Astrocyte (in vitro differentiated cells and primary cell): ENCODE results near the gene GPR142. TPM values are rescaled to one million over a fixed set of nuclear protein-coding genes. Genes with fewer than 3 reads are reported as not detected.

ENCODE experiments used
- DNase-seq: peaks from one replicate; pipeline ENCODE4 v3.0.0-alpha.2; 2010; ENCODE audit warnings: low read depth
- FAIRE-seq: peaks from 2 replicates; lab custom pipeline; 2011; peaks lifted over from hg19 to GRCh38; lab: Jason Lieb, UNC
- H2AFZ ChIP-seq: 2 replicates; pipeline ENCODE4 v1.6.0; 2012; ENCODE audit warnings: low read depth, low read length, inconsistent platforms
- H3K27ac ChIP-seq: 2 replicates; pipeline ENCODE4 v1.5.1; 2011; ENCODE audit warnings: low read depth, low read length, inconsistent platforms
- H3K27me3 ChIP-seq: 2 replicates; pipeline ENCODE4 v1.6.0; 2011; ENCODE audit warnings: low read length, inconsistent platforms; ENCODE audit not compliant: insufficient read depth
- H3K36me3 ChIP-seq: 2 replicates; pipeline ENCODE4 v1.5.1; 2011; ENCODE audit warnings: low read length, inconsistent platforms; ENCODE audit not compliant: insufficient read depth
- H3K4me1 ChIP-seq: 2 replicates; pipeline ENCODE4 v1.5.1; 2011; ENCODE audit warnings: low read length, inconsistent platforms; ENCODE audit not compliant: insufficient read depth
- H3K4me2 ChIP-seq: 2 replicates; pipeline ENCODE4 v1.6.0; 2012; ENCODE audit warnings: low read length, inconsistent platforms
- H3K4me3 ChIP-seq: 2 replicates; pipeline ENCODE4 v1.5.1; 2011; ENCODE audit warnings: low read depth, mild to moderate bottlenecking, low read length, inconsistent platforms; ENCODE audit not compliant: insufficient read depth
- H3K79me2 ChIP-seq: 2 replicates; pipeline ENCODE4 v1.6.0; 2012; ENCODE audit warnings: mild to moderate bottlenecking, low read length, inconsistent platforms; ENCODE audit not compliant: insufficient read depth
- H3K9ac ChIP-seq: 2 replicates; pipeline ENCODE4 v1.6.0; 2012; ENCODE audit warnings: mild to moderate bottlenecking, low read length, inconsistent platforms
- H3K9me3 ChIP-seq: 2 replicates; pipeline ENCODE4 v1.5.1; 2012; ENCODE audit warnings: low read depth, mild to moderate bottlenecking, low read length, inconsistent platforms; ENCODE audit not compliant: insufficient read depth
- H4K20me1 ChIP-seq: 2 replicates; pipeline ENCODE4 v1.6.0; 2012; ENCODE audit warnings: low read length, inconsistent platforms; ENCODE audit not compliant: insufficient read depth
- H3K27ac Mint-ChIP-seq: one replicate; pipeline ENCODE4 v1.8.0; 2021; ENCODE audit warnings: mild to moderate bottlenecking, mixed read lengths; ENCODE audit not compliant: unreplicated experiment
- H3K27me3 Mint-ChIP-seq: one replicate; pipeline ENCODE4 v1.8.0; 2021; ENCODE audit warnings: low read depth, mixed read lengths; ENCODE audit not compliant: unreplicated experiment
- H3K36me3 Mint-ChIP-seq: one replicate; pipeline ENCODE4 v1.8.0; 2021; ENCODE audit warnings: low read depth, mixed read lengths; ENCODE audit not compliant: unreplicated experiment
- H3K4me1 Mint-ChIP-seq: one replicate; pipeline ENCODE4 v1.8.0; 2021; ENCODE audit warnings: low read depth, mixed read lengths; ENCODE audit not compliant: unreplicated experiment
- H3K4me3 Mint-ChIP-seq: one replicate; pipeline ENCODE4 v1.8.0; 2021; ENCODE audit warnings: mild to moderate bottlenecking, moderate library complexity, mixed read lengths; ENCODE audit not compliant: unreplicated experiment
- H3K9me3 Mint-ChIP-seq: one replicate; pipeline ENCODE4 v1.8.0; 2021; ENCODE audit warnings: mild to moderate bottlenecking, mixed read lengths; ENCODE audit not compliant: unreplicated experiment
- EZH2 ChIP-seq: IDR thresholded peaks from 2 replicates; pipeline ENCODE4 v1.6.1; 2012; ENCODE audit warnings: mild to moderate bottlenecking, low read length, inconsistent platforms; ENCODE audit not compliant: insufficient read depth
- total RNA-seq: library from RNA; stranded (reverse); gene quantifications from 2 replicates; pipeline ENCODE4 v1.2.1, GENCODE V29; 2021
- TF ChIP-seq, protein P1 (sequence below): IDR thresholded peaks from 2 replicates; pipeline ENCODE4 v1.5.1; 2011; ENCODE audit warnings: low read depth, mild to moderate bottlenecking, inconsistent platforms, low read length, moderate library complexity; ENCODE audit not compliant: insufficient read depth

The GPR142 gene
- total RNA-seq, 1 donor from 2014 or later: not detected

DNA sequence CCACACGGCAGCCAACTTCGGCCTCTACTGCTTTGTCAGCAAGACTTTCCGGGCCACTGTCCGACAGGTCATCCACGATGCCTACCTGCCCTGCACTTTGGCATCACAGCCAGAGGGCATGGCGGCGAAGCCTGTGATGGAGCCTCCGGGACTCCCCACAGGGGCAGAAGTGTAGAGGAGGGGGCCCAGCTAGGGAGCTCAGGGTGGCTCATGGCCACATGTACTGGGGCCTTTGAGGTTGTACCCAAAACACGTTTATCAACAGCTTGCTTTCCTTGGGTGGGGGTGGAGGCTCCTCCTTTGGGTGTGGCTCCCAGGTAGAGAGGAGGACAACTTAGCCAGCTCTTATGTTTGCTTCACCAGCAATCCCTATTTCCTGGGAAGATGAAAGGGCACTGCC, 5.1 kb downstream of the GPR142 start:
- no peaks in the 10 kb centered on the region for H3K79me2 ChIP-seq
- Mint-ChIP-seq H3K4me3 (no peak overlapping the region), H3K36me3 (no peaks in the 10 kb centered on the region), H3K9me3 (peaks cover 2% of the 10 kb centered on the region), H3K27me3 (peaks cover 49% of the 10 kb centered on the region), H3K27ac (no peak overlapping the region), H3K4me1 (peaks cover 4% of the 10 kb centered on the region)
- H4K20me1 ChIP-seq: no peaks in the 10 kb centered on the region
- H3K4me3 ChIP-seq: no peak overlapping the region
- no peak for DNase-seq
- no peak for FAIRE-seq
- no peak overlapping the region for H3K27ac ChIP-seq
- no peak overlapping the region for H3K9ac ChIP-seq
- no peaks in the 10 kb centered on the region for H3K9me3 ChIP-seq
- H3K36me3 ChIP-seq: no peaks in the 10 kb centered on the region
- H3K4me2 ChIP-seq: no peak overlapping the region
- TF ChIP-seq, protein P1, sequence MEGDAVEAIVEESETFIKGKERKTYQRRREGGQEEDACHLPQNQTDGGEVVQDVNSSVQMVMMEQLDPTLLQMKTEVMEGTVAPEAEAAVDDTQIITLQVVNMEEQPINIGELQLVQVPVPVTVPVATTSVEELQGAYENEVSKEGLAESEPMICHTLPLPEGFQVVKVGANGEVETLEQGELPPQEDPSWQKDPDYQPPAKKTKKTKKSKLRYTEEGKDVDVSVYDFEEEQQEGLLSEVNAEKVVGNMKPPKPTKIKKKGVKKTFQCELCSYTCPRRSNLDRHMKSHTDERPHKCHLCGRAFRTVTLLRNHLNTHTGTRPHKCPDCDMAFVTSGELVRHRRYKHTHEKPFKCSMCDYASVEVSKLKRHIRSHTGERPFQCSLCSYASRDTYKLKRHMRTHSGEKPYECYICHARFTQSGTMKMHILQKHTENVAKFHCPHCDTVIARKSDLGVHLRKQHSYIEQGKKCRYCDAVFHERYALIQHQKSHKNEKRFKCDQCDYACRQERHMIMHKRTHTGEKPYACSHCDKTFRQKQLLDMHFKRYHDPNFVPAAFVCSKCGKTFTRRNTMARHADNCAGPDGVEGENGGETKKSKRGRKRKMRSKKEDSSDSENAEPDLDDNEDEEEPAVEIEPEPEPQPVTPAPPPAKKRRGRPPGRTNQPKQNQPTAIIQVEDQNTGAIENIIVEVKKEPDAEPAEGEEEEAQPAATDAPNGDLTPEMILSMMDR: no peak
- no peak for TF ChIP-seq EZH2
- H2AFZ ChIP-seq: no peak overlapping the region
- H3K27me3 ChIP-seq: peaks cover 3% of the 10 kb centered on the region
- no peaks in the 10 kb centered on the region for H3K4me1 ChIP-seq

GRCh38 chr17:74373838-74374606, 6.7 kb downstream of the GPR142 start:
- Mint-ChIP-seq H3K36me3 (no peaks in the 10 kb centered on the region), H3K27ac (no peak overlapping the region), H3K4me3 (no peak overlapping the region), H3K9me3 (peaks cover 2% of the 10 kb centered on the region), H3K4me1 (peaks cover 2% of the 10 kb centered on the region), H3K27me3 (peaks cover 57% of the 10 kb centered on the region)
- Histone ChIP-seq H3K27me3 (peaks cover 3% of the 10 kb centered on the region), H3K9me3 (no peaks in the 10 kb centered on the region), H3K9ac (no peak overlapping the region), H3K36me3 (no peaks in the 10 kb centered on the region), H3K27ac (no peak overlapping the region), H3K4me1 (no peaks in the 10 kb centered on the region), H4K20me1 (no peaks in the 10 kb centered on the region), H2AFZ (no peak overlapping the region), H3K4me3 (no peak overlapping the region), H3K4me2 (no peak overlapping the region), H3K79me2 (no peaks in the 10 kb centered on the region)
- FAIRE-seq (no peak), DNase-seq (no peak)
- TF ChIP-seq, protein P1: no peak
- no peak for TF ChIP-seq EZH2

DNA sequence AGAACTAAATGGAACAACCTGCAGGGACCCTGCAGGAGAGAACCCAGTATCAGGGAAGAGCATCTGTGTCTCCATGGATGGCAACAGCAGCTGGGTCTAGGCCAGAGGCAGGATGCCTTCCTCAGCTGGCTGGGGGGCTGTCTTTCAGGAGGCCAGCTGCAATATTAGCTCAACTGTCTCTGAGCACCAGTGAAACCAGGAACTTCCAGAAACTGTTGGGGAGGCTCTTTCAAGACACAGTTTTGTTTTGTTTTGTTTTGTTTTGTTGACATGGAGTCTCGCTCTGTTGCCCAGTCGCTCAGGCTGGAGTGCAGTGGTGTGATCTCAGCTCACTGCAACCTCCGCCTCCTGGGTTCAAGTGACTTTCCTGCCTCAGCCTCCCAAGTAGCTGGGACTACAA, 7.6 kb downstream of the GPR142 start:
- Histone ChIP-seq H3K4me1 (no peaks in the 10 kb centered on the region), H4K20me1 (no peaks in the 10 kb centered on the region), H3K27ac (no peak overlapping the region), H3K9me3 (no peaks in the 10 kb centered on the region), H3K79me2 (no peaks in the 10 kb centered on the region), H3K36me3 (no peaks in the 10 kb centered on the region), H2AFZ (no peak overlapping the region), H3K9ac (no peak overlapping the region), H3K4me3 (no peak overlapping the region), H3K4me2 (no peak overlapping the region), H3K27me3 (peaks cover 3% of the 10 kb centered on the region)
- no peaks in the 10 kb centered on the region for H3K36me3 Mint-ChIP-seq
- H3K4me1 Mint-ChIP-seq: no peaks in the 10 kb centered on the region
- DNase-seq (no peak), FAIRE-seq (no peak)
- peaks cover 51% of the 10 kb centered on the region for H3K27me3 Mint-ChIP-seq
- peaks cover 2% of the 10 kb centered on the region for H3K9me3 Mint-ChIP-seq
- no peak for TF ChIP-seq EZH2
- TF ChIP-seq, protein P1: no peak
- H3K4me3 Mint-ChIP-seq: no peak overlapping the region
- no peak overlapping the region for H3K27ac Mint-ChIP-seq
